ENCODE measurements around the gene SORBS1.

GRCh38 chr10:95458014-95458413 lies 103.2 kb downstream of the SORBS1 start:
- no peak for TF ChIP-seq GATA3 (IDR thresholded peaks at IDR 0.05; ENCODE audit: low read depth, low read length)
- TF ChIP-seq GATA2 (IDR thresholded peaks at IDR 0.05; ENCODE audit: low read depth, low read length): no peak

Measured in SH-SY5Y (cell line).